ENCODE measurements around the gene CACNB4. TPM values are rescaled to one million over a fixed set of nuclear protein-coding genes. Genes with fewer than 3 reads are reported as not detected.

The CACNB4 gene
- total RNA-seq, 1 donor = 4.3 TPM

DNA sequence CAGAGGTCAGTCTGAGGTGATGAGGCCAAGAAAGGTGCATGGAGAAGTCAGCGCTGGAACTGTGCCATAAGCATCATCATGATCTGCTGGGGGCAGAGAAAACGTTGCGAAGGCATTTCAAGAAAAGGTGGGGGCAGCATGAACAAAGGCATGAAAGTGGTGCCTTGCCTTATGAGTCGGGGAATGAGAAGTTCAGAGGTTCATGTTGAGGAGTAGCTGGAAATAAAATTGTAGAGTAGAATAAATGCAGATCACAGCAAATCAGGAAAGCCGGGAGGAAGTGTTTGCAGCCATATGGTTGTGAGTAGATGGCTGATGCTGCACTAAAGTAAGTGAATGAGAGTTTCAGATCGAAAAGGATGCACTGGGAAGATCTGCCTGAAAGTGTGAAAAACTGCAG lies 198.5 kb downstream of the CACNB4 start:
- Histone ChIP-seq H3K27ac (ENCODE audit: low read depth, low read length) (no peak overlapping the region), H4K20me1 (ENCODE audit: insufficient read depth, low read length) (no peaks in the 10 kb centered on the region), H3K79me2 (ENCODE audit: insufficient read depth, low read length) (no peaks in the 10 kb centered on the region), H2AFZ (ENCODE audit: low read length) (no peak overlapping the region), H3K4me3 (ENCODE audit: insufficient read depth, low read length) (no peak overlapping the region), H3K36me3 (ENCODE audit: insufficient read depth, low read length) (no peaks in the 10 kb centered on the region), H3K27me3 (ENCODE audit: insufficient read depth, low read length) (no peaks in the 10 kb centered on the region), H3K9me3 (ENCODE audit: low read depth, low read length) (no peaks in the 10 kb centered on the region), H3K4me1 (ENCODE audit: insufficient read depth, low read length) (no peaks in the 10 kb centered on the region), H3K4me2 (ENCODE audit: insufficient read depth, low read length) (no peak overlapping the region)
- no peak for DNase-seq (ENCODE audit: insufficient read length, low spot score, missing footprints)
- no peak for TF ChIP-seq CTCF (IDR thresholded peaks at IDR 0.05; ENCODE audit: extremely low read depth, low read depth, low read length)

GRCh38 chr2:151899156-151899555 lies 199.7 kb downstream of the CACNB4 start:
- no peaks in the 10 kb centered on the region for H3K4me1 ChIP-seq (ENCODE audit: insufficient read depth, low read length)
- H3K4me2 ChIP-seq (ENCODE audit: insufficient read depth, low read length) = no peak overlapping the region
- H3K36me3 ChIP-seq (ENCODE audit: insufficient read depth, low read length) = no peaks in the 10 kb centered on the region
- H4K20me1 ChIP-seq (ENCODE audit: insufficient read depth, low read length) = no peaks in the 10 kb centered on the region
- H3K4me3 ChIP-seq (ENCODE audit: insufficient read depth, low read length) = no peak overlapping the region
- no peaks in the 10 kb centered on the region for H3K27me3 ChIP-seq (ENCODE audit: insufficient read depth, low read length)
- TF ChIP-seq CTCF (IDR thresholded peaks at IDR 0.05; ENCODE audit: extremely low read depth, low read depth, low read length) = no peak
- H3K79me2 ChIP-seq (ENCODE audit: insufficient read depth, low read length) = no peaks in the 10 kb centered on the region
- no peaks in the 10 kb centered on the region for H3K9me3 ChIP-seq (ENCODE audit: low read depth, low read length)
- no peak for DNase-seq (ENCODE audit: insufficient read length, low spot score, missing footprints)
- no peak overlapping the region for H2AFZ ChIP-seq (ENCODE audit: low read length)
- H3K27ac ChIP-seq (ENCODE audit: low read depth, low read length) = no peak overlapping the region

- Histone ChIP-seq H3K27me3 (ENCODE audit: insufficient read depth, low read length) (no peaks in the 10 kb centered on the region), H3K27ac (ENCODE audit: low read depth, low read length) (no peak overlapping the region), H3K4me2 (ENCODE audit: insufficient read depth, low read length) (no peak overlapping the region), H2AFZ (ENCODE audit: low read length) (no peak overlapping the region), H3K4me3 (ENCODE audit: insufficient read depth, low read length) (no peak overlapping the region), H3K4me1 (ENCODE audit: insufficient read depth, low read length) (no peaks in the 10 kb centered on the region), H3K9me3 (ENCODE audit: low read depth, low read length) (no peaks in the 10 kb centered on the region), H3K79me2 (ENCODE audit: insufficient read depth, low read length) (no peaks in the 10 kb centered on the region), H3K36me3 (ENCODE audit: insufficient read depth, low read length) (no peaks in the 10 kb centered on the region), H4K20me1 (ENCODE audit: insufficient read depth, low read length) (no peaks in the 10 kb centered on the region)
- DNase-seq (ENCODE audit: insufficient read length, low spot score, missing footprints) = no peak
- no peak for TF ChIP-seq CTCF (IDR thresholded peaks at IDR 0.05; ENCODE audit: extremely low read depth, low read depth, low read length)
Measured at GRCh38 chr2:151891566-151892194, 207.2 kb downstream of the CACNB4 start.

DNA sequence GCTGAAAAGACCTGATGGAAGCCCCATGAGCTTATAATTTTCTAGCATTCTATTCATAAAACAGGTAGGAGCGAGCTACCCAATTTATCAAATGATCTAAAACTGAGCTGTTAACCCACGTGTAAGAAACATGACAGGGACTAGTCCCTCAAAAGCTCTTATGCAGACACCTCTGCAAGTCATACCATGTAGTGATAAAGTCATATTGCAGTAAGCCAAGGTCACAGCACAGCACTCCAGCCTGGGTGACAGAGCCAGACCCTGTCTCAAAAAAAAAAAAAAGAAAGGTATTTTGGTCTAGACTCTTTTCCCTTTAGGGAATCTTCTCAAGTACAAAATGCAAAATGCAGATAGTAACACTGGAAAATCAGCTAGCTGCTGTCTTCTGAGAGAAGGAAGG lies 211.7 kb downstream of the CACNB4 start:
- no peaks in the 10 kb centered on the region for H3K79me2 ChIP-seq (ENCODE audit: insufficient read depth, low read length)
- H4K20me1 ChIP-seq (ENCODE audit: insufficient read depth, low read length) = no peaks in the 10 kb centered on the region
- H3K27me3 ChIP-seq (ENCODE audit: insufficient read depth, low read length) = no peaks in the 10 kb centered on the region
- no peak overlapping the region for H3K4me2 ChIP-seq (ENCODE audit: insufficient read depth, low read length)
- H3K27ac ChIP-seq (ENCODE audit: low read depth, low read length) = no peak overlapping the region
- H3K36me3 ChIP-seq (ENCODE audit: insufficient read depth, low read length) = no peaks in the 10 kb centered on the region
- peak; percentile 18 for DNase-seq (ENCODE audit: insufficient read length, low spot score, missing footprints)
- H3K9me3 ChIP-seq (ENCODE audit: low read depth, low read length) = no peaks in the 10 kb centered on the region
- TF ChIP-seq CTCF (IDR thresholded peaks at IDR 0.05; ENCODE audit: extremely low read depth, low read depth, low read length) = no peak
- no peak overlapping the region for H3K4me3 ChIP-seq (ENCODE audit: insufficient read depth, low read length)
- H3K4me1 ChIP-seq (ENCODE audit: insufficient read depth, low read length) = no peaks in the 10 kb centered on the region
- H2AFZ ChIP-seq (ENCODE audit: low read length) = no peak overlapping the region
